Stimulated activated CD8-positive, alpha-beta memory T cell treated with anti-CD3 and anti-CD28 coated beads, Interleukin-7, amount 100 ng/mL, for 4 hours (primary cell): ENCODE results near the gene ERGIC3.
"Not testable (repeated sequence)": the region's sequence is repeated elsewhere in the genome, so short reads cannot be mapped to it uniquely, and the experiment has no call there.

Experiments
- DNase-seq, 2 donors: peaks; one replicate each; pipeline ENCODE4 v3.0.0-alpha.2; 2020; ENCODE audit warnings: low read depth in 2 of 2

ERGIC3 gene

DNA sequence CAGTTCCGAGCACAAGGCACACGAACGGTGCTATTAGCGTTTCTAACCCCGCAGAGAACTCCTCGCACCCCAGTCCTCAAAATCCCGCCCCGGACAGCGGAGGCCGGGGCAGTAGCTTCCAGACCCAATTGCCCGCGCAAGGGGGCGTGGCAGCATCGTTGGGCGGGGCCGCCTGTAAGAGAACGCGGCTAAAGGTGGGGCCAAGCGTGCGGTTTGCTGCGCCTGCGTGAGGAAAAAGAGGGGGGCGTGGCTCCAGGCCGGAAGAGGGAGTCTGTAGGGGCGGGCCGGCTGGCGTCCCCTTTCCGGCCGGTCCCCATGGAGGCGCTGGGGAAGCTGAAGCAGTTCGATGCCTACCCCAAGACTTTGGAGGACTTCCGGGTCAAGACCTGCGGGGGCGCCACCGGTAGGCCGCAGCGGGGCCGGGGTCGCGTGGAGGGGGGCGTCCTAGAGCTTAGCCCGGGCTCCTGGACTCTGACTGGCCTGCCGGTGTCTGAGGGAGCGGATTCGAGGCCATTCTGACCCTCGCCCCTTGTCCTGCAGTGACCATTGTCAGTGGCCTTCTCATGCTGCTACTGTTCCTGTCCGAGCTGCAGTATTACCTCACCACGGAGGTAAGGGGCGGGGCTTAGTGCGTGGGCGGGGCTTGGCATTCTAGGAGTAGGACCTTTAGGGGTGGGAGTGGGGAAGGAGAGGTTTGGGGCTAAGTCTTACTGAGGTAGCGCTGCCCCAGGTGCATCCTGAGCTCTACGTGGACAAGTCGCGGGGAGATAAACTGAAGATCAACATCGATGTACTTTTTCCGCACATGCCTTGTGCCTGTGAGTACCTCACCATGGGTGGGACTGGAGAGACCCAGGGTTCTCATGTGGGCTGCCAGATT, at the start of gene ERGIC3:
Gene ERGIC3, plus strand, starts transcription at position 296 of the 880 bp plus-strand sequence. Its CDS starts 20 bp downstream, at position 316.
- DNase-seq: peak; percentile 92 to 94

DNA sequence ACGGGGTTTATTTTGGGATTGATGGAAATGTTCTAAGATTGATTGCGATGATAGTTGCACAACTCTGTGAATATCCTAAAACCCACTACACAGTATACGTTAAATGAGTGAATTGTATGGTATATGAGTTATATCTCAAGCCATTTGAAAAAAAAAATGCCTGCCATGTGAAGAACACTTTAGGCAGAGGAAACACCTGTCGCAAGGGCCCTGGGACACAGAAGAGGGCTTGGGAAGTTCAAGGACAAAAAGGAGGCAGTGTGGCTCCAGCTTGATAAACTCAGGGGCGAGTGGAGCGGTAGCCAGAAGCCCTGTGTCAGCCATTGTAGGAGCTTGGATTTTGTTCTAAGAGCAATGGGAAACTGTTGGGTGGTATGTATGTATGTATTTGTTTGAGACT, 49.5 kb upstream of the ERGIC3 start:
- no peak for DNase-seq

DNA sequence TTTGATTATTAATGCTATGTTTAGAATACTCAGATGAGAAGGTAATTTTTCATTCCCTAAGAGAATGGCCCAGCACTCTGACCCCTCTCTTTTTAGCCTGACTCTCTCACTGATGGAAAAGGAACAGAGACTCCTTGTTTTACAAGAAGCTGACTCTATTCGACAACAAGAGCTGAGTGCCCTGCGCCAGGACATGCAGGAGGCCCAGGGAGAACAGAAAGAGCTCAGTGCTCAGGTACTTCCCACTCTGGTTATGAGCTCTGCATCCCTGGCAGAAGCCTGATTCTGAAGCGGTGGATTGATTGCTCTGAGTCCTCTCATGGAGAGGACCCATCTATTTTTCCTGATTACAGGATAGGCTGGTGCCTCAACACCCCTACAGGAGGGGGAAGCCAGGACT, 45.4 kb upstream of the ERGIC3 start:
- DNase-seq: no peak

DNA sequence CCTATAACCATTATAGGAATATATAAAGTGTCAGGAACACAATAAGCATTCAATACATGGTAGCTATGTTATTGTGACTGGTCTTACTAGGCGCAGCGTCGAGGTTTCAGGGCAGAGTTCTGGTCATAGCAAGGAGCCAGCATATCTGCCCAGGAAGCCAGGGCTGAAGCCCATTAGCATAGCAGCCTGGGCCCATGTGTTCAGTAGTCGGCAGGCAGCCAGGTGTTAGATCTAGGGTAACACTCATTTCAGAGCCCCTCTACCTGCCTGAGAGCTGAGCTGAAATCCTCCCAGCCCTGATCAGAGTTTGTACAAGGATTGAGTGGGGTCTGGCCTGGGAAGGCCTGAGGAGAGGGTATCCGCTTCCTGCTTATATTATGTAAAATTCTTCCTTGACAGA, 44.6 kb upstream of the ERGIC3 start:
- DNase-seq: no peak

DNA sequence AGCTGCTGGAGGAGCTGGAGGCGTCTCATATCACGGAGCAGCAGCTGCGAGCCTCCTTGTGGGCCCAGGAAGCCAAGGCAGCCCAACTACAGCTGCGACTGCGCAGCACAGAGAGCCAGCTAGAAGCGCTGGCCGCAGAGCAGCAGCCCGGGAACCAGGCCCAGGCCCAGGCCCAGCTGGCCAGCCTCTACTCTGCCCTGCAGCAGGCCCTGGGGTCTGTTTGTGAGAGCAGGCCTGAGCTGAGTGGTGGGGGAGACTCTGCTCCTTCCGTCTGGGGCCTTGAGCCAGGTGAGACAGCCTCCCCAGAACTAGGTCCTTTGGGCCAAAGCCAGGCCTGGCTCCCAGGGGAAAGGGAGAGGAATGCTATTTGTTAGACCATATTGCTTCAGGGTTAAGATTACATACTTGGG, 44.1 kb upstream of the ERGIC3 start:
- DNase-seq: no peak

DNA sequence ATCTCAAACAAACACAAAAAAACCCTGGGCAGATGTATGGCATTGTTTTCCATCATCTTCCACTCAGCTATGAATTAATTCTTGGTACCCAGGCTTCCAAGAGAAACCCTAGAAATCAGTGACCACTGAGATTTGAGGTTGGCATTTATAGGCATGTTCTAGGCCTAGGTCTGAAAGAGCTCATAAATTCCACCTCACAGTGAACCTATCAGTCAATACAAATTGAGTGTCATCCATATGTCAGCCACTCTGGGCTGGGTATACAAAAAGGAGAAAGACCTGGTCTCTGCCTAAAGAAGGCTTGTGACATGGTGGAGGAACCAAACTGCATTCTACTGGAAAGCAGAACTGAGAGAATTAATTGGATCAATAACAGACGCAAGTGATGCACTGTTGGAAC, 42.6 kb upstream of the ERGIC3 start:
- no peak for DNase-seq

DNA sequence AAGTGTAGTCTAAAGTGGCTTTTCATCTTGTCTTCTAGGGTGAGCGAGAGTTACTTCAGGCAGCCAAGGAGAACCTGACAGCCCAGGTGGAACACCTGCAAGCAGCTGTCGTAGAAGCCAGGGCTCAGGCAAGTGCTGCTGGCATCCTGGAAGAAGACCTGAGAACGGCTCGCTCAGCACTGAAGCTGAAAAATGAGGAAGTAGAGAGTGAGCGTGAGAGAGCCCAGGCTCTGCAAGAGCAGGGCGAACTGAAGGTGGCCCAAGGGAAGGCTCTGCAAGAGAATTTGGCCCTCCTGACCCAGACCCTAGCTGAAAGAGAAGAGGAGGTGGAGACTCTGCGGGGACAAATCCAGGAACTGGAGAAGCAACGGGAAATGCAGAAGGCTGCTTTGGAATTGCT, 39.5 kb upstream of the ERGIC3 start:
- DNase-seq: no peak

DNA sequence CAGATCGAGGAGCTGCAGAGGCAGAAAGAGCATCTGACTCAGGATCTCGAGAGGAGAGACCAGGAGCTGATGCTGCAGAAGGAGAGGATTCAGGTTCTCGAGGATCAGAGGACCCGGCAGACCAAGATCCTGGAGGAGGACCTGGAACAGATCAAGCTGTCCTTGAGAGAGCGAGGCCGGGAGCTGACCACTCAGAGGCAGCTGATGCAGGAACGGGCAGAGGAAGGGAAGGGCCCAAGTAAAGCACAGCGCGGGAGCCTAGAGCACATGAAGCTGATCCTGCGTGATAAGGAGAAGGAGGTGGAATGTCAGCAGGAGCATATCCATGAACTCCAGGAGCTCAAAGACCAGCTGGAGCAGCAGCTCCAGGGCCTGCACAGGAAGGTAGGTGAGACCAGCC, 38.6 kb upstream of the ERGIC3 start:
- no peak for DNase-seq

DNA sequence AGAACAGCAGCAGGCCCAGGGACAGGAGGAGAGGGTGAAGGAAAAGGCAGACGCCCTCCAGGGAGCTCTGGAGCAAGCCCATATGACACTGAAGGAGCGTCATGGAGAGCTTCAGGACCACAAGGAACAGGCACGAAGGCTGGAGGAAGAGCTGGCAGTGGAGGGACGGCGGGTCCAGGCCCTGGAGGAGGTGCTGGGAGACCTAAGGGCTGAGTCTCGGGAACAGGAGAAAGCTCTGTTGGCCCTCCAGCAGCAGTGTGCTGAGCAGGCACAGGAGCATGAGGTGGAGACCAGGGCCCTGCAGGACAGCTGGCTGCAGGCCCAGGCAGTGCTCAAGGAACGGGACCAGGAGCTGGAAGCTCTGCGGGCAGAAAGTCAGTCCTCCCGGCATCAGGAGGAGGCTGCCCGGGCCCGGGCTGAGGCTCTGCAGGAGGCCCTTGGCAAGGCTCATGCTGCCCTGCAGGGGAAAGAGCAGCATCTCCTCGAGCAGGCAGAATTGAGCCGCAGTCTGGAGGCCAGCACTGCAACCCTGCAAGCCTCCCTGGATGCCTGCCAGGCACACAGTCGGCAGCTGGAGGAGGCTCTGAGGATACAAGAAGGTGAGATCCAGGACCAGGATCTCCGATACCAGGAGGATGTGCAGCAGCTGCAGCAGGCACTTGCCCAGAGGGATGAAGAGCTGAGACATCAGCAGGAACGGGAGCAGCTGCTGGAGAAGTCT, 37.9 kb upstream of the ERGIC3 start:
- no peak for DNase-seq

DNA sequence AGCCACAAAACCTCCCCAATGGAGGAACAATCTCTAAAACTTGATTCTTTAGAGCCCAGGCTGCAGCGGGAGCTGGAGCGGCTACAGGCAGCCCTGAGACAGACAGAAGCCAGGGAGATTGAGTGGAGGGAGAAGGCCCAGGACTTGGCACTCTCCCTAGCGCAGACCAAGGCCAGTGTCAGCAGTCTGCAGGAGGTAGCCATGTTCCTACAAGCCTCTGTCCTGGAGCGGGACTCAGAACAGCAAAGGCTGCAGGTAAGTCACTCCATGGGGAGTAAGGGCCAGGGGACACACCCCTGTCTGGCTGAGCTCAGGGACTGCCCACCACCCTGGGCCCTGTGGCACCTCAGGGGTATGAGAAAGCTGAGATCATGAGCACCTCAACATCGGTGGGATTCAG, 37.1 kb upstream of the ERGIC3 start:
- DNase-seq: no peak

DNA sequence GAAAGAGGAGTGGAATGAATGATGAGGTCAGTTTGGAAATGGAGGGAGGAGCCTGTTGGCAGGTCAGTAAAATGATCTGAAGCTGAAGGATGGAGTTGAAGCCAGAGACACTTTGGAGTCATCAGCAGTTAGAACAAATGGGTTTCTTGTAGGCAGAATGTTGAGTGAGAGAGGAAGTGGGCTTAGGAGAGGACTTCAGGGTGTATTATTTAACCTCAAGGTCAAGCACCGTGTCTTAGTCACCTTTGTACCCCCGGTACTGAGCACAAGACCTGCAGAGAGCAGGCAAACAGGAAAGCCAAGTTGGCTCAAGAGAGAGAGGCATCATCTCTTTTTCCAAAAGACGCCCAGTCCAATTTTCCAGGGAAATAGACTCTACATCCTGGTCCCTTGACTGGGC, 35.7 kb upstream of the ERGIC3 start:
- no peak for DNase-seq

DNA sequence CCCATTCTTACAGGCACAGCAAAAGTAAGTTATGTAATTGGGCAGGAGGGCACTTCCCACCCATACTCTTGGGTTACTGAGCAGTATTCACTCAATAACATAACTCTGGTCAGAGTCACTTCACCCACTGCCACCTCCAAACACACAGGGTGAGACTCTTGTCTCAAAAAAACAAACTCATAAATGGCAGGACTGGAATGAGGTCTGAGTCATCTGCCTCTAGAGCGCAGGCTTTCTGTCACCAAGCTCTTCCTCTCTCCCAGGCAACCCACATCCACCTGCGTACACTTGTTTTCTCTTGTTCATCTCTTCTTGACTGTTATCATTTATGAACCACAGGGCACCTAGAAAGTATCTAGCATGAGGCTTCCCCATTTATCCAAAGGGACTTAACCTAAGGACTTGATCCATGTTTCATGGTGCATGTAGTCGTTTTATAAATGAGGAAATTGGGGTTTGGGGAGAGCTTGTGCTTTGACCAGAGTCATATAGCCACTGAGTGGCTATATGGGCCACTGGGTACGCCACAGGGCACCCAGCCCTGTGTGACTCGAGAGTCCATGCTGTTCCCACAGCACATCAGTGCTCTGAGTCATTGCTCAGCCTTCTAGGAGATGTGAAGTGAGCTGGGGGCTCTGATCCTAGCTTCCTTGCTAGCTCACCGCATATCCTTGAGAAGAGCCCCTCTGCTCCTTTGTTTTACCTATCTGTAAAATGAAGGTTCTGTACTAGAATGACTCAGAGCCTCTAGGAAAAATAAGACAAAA, 34.8 kb upstream of the ERGIC3 start:
- DNase-seq: no peak

DNA sequence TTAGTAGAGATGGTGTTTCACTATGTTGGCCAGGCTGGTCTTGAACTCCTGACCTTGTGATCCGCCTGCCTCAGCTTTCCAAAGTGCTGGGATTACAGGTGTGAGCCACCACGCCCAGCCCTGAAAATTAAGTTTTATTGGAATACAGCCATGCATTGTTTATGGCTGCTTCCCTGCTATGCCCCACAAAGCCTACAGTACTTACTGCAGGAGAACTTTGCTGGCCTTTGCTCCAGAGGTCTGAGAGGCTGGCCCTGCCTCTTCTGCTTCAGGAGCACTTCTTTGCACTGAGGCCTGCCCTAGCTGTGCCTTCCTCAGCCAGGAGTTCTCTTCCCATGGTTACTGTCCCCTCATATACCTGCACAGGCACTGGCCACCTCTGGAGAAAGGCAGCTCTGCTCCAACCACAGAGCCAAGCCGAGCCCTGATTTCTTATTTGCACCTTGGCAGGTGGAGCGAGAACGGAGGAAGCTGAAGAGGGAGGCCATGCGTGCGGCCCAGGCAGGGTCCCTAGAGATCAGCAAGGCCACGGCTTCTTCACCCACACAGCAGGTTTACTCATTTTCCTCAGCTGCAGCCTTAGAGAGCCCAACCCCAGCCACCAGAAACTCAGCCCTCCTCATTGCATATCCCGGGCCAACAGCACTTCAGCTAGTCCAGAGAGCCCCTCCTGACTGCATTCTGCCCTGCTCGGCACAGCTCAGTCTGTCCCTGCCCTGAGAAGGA, 33.2 kb upstream of the ERGIC3 start:
- DNase-seq: no peak

DNA sequence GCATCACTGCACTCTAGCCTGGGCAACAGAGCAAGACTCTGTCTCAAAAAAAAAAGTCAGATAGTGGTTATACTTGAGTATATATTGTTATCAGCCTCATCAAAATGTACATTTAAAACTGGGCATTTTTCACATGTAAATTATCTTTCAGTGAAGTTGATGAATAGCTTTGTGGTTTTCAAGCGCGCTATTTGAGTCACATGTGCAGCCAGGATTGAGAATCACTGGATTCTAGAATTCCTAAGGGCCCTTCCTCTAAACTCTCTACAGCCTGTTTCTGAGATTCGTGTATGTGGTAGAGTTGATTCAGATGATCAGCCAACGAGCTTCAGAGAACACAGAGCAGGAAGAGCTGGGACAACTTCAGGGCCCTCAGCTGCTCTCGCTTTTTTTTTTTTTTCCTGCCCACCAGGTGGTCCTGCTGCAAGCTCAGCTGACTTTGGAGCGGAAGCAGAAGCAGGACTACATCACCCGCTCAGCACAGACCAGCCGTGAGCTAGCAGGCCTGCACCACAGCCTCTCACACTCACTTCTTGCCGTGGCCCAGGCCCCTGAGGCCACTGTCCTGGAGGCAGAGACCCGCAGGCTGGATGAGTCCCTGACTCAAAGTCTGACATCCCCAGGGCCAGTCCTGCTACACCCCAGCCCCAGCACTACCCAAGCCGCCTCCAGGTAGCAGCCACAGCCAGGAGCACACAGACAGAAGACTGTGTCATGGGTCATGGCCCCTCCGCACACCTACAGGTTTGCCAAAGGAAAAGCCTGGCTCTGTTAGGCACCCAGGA, 30.7 kb upstream of the ERGIC3 start:
- no peak for DNase-seq

DNA sequence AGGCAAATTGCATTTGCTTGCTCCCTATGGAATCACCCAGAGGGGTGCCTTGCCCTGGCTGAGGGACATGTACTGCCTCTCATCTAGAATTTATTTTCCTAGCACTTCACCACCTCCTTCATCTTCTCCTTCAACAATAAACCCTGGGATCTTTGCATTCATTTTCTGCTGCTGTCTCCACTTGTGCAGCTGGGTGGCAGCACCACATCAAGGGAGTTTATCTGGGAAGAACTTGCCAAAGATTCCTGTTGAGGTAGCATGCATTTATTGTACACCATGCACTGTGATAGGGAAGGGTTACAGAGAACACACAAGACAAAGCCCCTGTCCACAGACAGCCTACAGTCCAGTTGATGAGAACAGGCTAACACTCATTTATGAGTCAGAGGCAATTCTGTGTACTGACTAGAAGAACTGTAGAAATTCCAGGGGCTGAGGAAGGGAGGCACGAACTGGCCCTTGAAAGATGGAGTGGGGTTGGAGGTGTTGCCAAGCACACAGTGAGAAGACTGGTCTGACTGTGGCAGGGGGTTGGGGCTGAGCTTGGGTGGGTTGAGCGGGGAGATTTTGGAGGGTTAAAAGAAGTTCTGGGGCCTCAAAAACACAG, 30.0 kb upstream of the ERGIC3 start:
- no peak for DNase-seq

DNA sequence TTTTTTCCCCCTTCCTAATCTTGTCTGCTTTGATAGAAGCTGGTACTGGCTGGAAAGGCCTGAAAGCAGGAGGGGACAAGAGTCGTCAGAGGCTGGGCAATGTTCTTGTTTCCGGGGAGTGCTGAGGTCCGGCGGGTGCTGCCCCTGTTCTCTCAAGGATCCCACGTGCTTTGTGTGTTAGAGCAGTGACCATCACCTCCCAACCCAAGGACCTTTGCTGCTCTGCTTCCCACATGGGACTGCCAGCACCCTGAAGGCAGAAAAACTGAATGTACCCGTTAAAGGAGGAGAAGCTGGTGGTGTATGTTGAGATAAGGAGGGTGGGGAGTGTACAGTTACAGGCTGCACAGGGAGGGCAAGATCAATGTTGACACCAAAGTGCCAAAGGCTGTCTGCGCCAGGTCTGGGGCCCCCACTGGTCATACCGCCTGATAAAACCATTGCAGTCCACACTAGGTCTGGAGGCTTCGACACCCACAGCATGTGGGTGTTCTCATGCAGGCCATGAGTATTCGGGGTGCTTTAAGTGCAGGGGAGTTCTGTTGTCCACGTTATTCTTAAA, 27.4 kb upstream of the ERGIC3 start:
- no peak for DNase-seq

DNA sequence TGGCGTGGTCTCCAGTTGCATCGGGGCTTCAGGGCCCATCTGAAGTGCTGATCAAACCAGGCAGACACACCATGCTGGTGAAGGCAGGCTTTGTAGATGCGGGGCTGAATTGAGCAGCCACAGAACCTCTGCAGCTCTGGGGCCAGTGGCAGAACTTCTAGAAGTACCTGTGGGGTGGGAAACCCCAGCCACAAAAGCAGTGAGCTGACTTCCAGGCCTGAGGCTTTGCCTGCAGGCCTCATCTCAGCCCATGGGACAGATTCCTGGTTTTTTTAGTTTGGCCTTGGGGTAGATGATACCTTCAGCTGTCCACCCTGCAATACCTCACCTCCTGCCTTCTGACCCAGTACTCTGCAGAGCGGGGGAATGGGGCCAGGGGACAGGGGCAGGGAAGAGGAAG, 26.5 kb upstream of the ERGIC3 start:
- DNase-seq: no peak

DNA sequence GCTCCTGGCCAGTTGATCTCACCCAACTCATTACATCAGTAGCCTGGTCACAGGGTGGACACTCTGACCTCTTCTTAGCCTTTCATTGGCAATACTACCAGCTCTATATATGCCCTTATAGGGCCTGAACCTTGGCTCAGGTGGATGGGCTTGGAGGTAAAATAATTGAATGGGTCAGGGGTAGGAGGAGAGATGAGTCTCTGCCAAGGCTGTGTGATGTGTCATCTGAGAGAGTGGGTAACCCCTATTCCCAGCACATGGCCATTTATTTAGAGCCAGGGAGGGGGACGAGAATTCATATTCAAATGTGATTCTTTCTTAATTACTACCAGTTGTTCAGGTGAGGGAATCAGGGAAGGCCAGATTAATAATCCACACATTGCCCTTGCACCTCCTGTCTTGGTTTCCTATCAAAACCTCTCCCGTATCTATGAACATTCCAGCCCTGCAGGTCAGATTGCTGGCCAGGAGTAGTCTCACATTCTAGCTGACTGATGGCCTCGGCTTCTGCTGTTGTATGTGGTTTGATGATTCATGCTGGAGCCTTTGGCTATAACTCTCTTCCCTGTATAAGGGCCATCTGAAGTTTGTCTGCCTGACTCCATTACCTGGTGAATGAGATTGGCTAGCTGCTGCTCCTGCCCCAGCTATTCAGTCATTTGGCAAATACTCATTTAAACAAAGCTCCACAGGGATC, 25.8 kb upstream of the ERGIC3 start:
- no peak for DNase-seq

DNA sequence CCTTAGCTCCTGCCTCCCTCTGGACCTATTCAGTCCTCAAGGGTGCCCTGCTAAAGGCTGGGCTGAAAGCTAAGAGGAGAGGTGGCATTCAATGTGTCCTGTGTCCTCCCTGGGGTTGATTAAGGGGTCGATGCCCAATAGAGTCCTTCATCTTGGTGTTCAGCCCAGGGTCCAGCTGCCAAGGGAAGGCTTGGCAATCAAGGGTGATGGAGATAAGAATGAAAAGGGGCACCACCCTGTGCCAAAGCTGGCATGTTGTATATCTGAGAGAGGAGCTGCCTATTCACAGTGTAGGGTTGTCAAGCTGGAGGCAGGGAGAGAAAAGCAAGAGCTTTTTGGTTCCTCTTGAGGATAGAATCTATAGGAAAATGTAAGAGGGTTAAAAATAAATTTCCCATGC, 24.8 kb upstream of the ERGIC3 start:
- DNase-seq: no peak

DNA sequence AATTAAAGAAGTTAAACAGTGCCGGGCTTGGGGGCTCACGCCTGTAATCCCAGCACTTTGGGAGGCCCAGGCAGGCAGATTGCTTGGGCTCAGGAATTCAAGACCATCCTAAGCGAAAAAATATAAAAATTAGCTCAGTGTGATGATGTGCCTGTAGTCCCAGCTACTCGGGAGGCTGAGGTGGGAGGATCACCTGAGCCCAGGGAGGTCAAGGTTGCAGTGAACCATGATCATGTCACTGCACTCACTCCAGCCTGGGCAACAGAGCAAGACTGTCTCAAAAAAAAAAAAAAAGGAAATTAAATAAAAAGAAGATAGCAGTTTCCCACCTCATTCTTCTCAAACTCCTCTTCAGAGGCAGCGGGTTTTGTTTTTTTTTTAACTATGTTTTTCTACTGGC, 24.1 kb upstream of the ERGIC3 start:
- not testable (repeated sequence) for DNase-seq
